KBM-7 (cell line): ENCODE results near the gene EZR.

Experiments used
- DNase-seq: peaks from one replicate; pipeline ENCODE4 v3.0.0-alpha.2; 2015
- in situ Hi-C: fragments of 300-500 bp; cut with MboI; formaldehyde crosslinking; loops from 2 replicates; pipeline ENCODE4 v1.14.3; 2020; ENCODE audit warnings: low sequenced_read_pairs, low pct_unique_long_range_greater_than_20kb, mixed read lengths

The EZR gene

DNA sequence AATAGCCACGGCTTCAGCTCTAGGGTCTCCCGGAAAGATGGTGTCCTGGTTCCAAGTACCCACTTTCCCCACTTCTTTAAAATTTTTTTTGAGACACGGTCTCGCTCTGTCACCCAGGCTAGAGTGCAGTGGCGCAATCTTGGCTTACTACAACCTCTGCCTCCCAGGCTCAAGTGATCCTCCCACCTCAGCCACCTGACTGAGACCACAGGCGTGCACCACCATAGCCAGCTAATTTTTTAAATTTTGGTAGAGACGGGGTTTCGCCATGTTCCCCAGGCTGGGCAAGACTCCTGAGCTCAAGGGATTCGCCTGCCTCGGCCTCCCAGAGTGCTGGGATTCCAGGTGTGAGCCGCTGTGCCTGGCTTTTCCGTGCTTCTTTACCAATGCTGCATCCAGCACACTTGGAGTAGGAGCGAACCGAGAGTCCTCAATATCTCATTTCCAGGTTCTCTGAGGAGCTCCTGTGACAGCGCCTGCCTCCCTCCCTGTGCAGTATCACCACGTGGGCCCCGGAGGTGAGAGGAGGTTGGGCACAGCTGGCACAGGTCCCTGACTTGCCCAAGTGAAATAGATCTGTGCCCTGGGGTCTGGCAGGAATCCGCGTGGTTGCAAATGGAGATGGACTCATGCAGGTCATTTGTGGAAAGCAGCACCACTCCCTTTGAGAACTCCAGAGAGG is 37.3 kb downstream of the EZR start:
- DNase-seq, result no peak
- in situ Hi-C loops, result no loop called here

DNA sequence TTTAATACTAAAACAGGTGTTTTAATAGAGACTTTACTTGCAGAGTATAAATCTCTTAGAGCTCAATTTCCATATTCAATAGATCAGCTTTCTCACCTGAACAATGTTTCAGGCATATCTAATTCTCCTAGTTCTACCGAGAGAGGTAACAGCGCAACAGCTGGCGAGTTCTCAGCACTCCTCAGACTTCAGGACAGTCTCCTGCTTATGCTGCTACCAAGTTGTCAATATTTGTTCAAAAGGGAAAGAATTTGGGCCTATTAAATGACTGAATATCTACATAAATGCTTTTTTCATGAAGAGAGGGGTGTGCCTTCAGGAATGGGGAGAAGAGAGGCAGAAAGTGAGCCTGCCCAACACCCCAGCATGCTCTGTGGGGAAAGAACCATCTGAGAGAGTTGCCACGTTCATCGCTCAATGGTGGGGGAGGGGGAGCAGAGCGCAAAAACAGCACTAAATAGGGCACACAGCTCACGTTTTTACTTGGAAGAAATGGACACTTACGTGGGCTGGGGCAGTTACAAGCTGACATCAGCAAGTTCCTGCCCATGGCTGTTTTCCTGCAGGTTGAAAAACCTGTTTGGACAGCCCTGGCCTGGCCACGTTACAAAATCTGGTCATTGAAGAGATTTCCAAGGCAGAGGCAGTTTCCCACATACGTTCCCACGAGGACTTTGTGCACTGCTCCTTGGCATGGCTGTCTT is 38.0 kb downstream of the EZR start:
- DNase-seq, result no peak
- in situ Hi-C loops, result no loop called here

DNA sequence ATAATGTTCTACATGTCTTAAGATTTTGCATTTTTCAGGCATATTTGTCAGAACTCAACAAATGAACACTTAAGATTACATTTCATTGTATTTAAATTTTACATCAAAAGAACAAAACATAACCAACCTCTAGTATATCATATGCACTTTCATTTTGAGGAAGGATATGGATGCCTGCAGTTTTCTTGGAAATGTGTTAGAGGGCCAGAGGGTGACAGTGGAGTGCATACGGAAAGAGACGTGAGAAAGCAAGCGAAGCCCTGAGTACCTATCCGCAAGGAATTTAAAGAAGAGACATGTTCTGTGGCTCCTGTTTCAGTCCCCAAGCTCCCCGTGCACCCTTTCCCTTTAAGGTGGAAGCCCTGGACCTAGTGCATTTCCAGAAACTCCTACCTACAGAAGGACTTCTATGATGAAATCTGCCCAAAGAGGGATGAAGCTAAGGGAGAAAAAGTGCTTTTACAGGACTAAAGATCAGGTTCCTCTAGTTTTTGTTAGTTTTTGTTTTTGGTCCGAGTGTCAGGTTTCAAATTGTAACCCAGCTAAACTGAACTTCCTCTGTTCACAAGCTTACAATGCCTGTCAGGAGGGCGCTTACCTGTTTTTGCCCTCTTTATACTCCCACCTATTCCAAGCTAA is 38.8 kb downstream of the EZR start:
- in situ Hi-C loops, result no loop called here
- no peak for DNase-seq

DNA sequence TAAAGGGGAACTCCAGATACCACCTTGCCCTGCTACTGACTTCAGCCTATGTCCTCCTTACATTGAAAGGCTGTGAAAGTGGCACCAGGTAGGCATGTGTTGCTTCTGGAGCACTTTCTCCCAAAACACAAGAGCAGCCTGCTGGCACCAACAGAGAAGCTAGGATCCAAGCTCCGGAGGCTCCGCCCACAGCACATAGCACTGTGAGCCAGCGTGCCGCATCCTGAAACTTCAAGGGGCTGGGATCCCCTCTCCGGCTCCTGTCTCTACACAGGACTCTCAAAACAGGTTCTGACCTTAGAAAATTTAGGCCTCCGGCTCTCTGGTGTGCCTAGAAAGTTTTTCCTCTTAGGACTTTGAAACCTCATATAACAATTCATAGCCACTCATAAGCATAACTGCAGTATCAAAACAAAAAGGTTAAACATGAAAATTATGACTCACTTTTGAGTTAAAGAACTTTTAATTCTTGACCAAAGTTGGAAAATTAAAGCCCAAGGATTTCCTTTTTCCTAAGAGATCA is 41.1 kb downstream of the EZR start:
- in situ Hi-C loops, result no loop called here
- no peak for DNase-seq

DNA sequence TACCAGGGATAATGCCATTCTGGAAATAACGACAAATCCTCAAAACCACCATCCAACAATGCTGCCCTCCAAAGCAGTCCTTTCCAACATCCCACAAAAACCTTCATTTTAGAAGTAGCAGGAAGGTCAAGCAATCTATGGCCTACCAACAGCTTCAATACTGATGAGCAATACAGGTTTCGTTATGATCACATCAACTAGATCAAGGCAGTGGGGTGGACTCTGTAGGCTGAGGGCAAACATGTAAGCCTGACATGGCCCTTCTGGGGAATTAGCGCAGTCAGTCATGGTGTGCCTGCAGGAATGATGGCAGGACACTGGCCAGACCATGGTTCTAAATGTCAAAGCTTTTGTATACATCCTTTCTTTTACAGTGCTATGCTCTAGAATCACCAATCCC is 41.7 kb downstream of the EZR start:
- no peak for DNase-seq
- in situ Hi-C loops, result no loop called here

DNA sequence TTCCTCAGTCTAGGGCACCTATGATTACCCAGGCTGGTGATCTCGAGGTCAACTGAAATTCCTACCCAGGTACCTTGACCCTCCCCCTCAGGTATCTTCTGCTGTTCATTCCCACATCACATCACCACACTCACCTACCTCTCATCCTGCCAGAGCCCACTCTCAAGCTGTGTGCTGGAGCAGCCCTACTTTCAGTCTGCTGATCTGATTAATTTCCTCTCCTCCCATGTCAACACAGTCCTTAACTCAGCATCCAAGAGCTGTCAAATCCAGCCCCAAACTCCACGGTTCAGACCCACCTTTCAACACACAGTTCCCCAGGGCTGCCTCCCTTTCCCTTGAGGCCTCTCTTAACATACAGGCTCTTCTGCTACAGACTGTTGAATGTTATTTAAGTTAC is 42.4 kb downstream of the EZR start:
- in situ Hi-C loops, result no loop called here
- no peak for DNase-seq

DNA sequence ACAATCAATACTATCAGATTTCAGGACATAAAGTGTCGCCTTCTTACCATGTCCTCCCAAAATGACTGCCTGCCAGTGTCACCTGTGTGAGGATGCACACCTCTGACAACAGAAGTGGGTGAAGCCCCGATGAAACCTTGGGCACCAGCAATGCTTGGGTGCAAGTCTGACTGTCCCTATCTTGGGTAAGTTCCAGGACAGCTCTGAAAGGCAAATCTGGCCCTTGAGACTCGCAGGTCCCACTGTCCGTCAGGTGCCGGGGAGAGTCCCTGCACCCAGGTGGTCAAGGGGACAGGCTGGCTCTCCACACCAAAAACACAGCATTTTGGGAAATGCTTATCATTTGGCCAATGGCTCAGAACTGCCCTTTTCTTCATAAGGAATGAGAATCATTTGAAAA is 43.3 kb downstream of the EZR start:
- in situ Hi-C loops, result no loop called here
- no peak for DNase-seq

DNA sequence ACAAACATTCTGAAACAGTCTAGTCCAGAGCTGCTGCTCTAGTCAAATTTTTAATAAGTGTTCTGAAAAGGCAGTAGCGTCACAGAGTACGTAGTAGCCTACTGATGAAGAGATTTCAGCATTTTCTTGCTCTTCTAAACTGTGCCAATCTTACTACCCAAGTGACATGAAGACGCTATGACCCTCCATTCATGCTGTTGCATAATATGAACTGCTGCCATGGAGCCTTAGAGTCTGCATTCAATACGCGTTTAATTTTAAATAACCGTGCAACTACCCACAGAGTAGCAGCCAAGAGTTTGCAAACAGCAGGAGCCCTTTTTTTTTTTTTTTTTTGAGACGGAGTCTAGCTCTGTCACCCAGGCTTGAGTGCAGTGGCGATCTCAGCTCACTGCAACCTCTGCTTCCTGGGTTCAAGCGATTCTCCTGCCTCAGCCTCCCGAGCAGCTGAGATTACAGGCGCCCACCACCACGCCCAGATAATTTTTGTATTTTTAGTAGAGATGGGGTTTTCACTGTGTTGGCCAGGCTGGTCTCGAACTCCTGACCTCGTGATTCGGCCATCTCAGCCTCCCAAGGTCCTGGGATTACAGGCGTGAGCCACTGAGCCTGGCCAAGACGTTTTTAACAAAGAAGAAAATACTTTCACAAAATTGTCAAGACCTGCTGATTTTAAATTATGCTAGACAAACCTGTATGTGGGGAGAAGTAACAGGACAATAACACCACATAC is 44.3 kb downstream of the EZR start:
- in situ Hi-C loops, result no loop called here
- no peak for DNase-seq

DNA sequence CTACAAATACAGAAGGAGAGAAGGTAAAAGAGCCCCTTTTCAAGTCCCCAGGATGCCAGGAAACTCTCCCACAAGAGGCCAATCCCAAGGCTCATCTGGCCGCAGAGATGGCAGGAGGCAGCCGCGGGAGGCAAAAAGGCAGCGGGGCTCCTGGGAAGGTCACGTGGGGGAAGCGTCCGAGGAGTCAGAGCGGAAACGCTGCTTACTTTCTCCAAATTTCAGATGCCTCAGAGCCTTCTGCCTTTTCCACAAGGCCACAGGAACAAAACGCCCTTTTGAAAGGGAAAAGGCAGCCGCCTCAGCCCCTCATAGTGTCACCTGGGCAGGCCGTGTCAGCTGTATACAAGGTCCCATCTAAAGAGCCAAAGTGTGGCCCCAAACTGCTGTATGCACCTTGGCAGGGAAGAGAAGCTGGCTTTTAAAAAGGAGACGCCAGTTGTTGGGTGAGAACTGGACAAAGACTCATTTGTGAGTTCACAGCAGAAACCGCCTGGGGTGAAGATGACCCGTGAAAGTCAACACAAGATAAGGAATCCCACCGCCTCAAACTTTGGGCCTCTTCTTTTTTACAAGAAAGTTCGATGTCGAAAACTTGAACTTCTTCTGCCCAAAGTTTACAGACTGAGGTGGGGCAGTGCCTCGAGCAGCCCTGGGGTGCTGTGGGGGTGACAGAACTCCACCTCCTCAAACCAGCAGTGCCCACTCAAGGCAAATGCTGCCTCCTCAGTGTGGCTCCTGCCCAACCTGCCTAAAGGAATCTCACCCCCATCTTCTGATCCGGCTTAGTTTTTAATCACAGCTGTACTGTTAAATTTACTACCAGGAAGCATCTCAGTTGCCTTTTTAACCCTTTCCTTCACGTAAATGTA is 45.4 kb downstream of the EZR start:
- in situ Hi-C loops, result no loop called here
- DNase-seq, result no peak

DNA sequence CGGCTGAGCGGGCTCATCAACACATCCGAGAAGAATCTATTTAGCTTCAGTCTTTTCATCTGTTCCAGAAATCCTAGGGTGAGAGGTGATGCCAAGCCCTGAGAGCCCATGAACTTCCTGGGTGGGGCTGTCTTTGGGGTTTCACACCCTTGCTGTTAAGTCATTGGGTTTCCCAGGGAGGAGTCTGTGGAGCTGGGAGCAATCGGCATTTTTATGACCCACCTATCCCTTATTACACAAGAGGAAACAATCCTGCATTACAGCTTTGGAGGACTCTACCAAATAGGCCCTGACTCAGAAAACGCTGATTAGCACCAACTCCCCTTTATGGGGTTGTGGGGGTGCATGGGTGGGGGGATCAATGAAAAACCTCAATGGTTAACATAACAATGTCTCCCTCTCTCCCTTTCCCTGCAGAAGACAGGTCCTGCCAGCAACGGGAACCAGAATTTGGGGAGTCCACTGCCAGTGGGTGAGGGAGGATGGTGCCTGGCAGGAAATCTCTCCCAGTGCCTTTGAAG is 46.3 kb downstream of the EZR start:
- in situ Hi-C loops, result no loop called here
- DNase-seq, result no peak

DNA sequence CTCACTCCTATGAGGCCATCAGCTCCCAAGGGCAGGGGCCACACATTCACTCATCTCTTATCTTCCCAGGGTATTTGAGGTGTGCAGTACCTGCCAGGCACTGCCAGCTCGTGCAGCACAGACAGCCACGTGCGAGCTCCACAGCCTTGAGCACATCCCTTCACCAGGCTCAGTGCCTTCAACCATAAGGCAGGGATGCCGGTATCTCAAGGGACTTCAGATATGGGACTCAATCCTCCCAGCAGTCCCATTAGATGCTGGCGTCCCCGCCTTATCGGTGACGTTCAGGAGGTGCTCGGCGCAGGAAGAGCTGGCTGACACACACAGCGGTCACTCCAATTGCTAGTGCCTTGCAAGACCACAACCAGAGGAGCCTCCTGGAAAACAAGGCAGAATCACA is 47.0 kb downstream of the EZR start:
- in situ Hi-C loops, result no loop called here

DNA sequence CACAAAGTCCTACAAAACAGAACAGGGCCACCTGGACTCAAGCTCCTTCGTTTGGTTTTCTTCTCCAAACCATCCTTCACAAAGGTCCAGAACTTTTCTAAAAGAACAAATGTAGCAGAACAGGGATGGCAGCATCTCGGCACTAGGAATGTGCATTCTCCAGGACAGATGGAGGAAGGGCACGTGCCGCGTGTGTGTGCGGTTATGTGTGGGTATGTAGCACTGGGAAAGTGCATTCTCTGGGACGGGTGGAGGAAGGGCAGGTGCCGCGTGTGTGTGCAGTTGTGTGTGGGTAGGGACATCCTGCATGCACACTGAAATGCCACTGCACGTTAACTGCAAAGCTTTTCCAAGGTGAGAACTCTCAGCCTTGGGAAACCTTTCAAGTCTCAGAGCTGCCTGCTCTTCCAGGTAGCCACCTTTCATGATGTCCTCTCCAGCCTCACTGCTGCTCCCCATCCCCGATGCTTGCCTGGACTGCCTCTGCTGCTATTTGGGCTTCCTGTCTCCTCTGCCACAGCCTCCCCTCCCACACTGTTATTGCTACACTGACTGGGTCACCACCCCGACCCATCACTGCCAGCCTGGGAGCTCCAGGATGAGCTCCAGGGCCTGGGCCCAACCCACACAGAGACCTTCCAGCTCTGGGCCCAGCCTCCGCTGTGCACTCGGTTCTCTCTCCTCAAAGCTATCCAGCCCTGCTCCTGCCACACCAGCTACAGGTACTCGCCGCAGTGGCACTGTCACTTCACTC is 47.6 kb downstream of the EZR start:
- DNase-seq, result no peak
- in situ Hi-C loops, result no loop called here

More for the DNA sequence above, 47.0 kb downstream of the EZR start:
- DNase-seq, result no peak

DNA sequence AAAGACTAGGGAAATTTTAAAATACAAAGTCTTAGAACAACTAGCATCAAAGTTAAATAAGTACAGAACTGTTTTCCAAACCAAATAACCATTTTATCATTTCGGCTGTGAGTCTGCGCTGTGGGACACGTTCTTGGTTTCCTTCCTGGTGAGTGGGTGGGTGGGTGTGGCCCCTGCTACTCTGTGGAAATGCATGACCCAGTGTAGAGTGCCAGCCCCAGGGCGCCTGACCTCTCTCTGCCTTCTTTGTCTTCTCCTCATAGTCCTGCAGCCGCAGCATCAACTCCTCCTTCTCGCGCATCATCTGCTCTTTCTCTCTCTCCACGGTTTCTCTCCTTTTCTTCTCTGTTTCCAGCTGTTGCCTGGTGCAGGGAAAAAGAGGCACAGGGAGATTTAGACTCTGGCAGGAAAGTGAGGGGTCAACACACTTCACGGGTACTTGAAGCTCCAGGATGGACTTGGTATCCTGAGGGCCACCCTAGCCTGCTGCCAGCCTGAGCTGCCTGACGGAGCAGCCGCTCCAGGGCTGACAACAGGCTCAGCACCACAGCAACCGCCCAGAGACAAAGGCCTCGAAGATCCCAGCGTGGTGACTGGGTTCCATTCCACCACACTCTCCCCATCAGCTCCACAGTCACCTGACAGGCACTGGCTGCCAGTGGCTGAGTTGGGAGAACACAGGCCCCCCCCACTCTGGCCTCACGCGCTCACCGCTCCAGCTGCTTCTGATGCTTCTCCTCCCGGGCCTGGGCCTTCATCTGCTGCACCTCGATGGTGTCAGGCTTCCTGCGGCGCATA is 48.4 kb downstream of the EZR start:
- DNase-seq, result no peak
- in situ Hi-C loops, result no loop called here

DNA sequence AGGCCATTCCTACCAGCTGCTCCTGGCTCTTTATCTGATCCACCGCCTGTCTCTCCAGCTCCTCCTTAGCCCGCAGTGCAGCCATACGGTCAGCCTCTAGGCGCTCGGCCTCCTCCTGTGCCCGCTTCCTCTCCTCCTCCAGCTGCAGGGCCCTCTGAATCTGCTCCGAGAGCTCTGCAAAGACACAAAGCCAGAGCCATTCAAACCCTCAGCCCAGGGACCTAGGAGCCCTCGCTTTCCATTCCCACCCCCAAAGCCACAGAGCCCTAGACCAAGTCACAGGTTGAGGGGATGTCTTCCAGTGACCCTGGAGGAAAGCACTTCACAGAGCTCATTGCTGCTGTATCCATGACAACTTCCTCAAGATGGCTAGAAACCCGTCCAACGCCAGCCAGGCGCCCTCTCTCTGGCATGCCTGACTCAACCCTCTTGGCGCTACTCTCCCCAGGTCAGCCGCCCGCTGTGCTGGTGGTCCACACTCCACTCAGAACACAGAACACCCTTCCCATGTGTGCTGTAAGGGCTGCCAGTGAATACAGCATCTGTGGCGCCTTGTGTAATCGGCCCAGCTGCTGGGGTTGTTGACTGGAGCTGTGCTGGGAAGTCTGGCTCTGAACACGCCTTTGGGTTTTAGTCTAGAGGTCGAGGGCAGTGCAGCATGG is 49.3 kb downstream of the EZR start:
- in situ Hi-C loops, result no loop called here
- DNase-seq, result no peak

DNA sequence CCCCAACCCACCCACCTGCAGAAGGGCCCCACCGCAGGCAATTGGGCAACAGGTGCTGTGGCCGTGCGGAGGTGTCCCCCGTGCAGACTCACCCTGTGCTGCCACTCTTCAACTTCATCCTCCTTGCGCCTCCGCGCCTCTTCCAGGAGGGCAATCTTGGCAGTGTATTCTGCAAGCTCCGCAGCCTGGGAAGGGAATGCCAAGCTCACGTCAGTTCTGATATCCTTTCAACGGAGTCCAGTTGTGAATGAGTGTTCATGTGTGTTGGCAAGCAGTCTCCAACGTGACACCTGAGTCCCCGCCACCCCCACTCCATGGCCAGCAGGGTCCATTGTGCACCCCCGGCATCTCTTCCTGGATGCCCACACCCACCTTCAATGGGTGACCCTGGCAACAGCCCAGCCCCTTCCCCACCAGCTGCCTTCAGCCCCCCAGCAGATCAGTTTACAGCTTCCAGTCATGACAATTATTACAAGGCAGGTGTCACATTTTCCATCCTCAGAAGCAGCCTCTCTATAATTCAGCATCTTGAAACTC is 49.9 kb downstream of the EZR start:
- in situ Hi-C loops, result no loop called here
- DNase-seq, result no peak

DNA sequence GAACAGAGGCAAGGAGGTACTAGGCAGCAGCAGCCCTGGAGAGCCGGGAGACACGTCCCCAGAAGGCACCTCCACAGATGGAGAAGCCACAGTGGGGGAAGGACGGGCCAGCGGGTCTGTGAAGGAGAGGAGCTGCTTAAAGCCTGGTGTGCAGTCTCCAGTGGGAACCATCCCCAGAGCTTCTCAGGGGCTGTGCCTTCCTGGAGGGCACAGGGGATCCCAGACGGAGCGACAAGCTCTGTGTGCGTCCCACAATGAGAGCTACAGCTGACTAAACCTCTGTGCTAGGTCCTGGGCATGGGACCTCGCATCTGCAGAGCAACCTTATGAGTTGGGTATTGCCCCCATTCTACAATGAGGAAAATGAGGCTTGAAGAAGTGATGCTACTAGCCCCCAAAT is 50.7 kb downstream of the EZR start:
- in situ Hi-C loops, result no loop called here
- DNase-seq, result no peak

DNA sequence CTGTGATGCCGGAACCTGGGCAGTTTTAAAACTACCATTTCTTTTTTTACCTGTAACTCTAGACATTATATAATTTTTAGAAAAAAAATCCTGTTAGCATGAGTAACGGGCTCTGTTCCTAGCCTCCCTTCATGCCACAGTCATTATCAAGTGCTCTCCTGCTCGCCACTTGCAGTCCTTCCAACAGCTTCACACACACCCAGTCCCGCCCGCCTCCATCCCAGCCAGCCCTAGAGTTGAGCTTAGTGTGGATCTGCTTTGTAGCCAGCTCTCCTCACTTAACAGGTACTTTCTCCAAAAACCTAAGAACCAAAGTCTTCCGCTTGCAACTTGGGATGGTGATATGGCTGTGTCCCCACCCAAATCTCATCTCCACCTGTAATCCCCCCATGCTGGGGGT is 51.5 kb downstream of the EZR start:
- in situ Hi-C loops, result no loop called here
- DNase-seq, result no peak
